ENCODE results near the gene GPX3. TPM values are rescaled to one million over a fixed set of nuclear protein-coding genes. Genes with fewer than 3 reads are reported as not detected.

The GPX3 gene, protein sequence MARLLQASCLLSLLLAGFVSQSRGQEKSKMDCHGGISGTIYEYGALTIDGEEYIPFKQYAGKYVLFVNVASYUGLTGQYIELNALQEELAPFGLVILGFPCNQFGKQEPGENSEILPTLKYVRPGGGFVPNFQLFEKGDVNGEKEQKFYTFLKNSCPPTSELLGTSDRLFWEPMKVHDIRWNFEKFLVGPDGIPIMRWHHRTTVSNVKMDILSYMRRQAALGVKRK
- total RNA-seq = 1.5 to 5.3 TPM (median 4.9 TPM) in 3 replicates
- long read RNA-seq, transcript GPX3-201 (5 exons, 1,636 nt) = major isoform, 12 of 13 reads
- long read RNA-seq, partial matches to known transcripts = 0 of 13 reads
- long read RNA-seq, other reads (novel, unspliced or antisense) = 1 of 13 reads

GRCh38 chr5:151020304-151021110, at the start of gene GPX3:
TSS of gene GPX3 (plus strand) at chr5:151020591. CDS start at chr5:151020655, 64 bp downstream.
- Mint-ChIP-seq H3K4me3 (ENCODE audit: unreplicated experiment) (peak within 1 kb of the TSS; percentile 69), H3K27ac (ENCODE audit: unreplicated experiment) (no peak within 1 kb of the TSS), H3K4me1 (ENCODE audit: low read depth) (peaks cover 20% of the 10 kb centered on the region), H3K9me3 (ENCODE audit: low read depth) (no peaks in the 10 kb centered on the region), H3K36me3 (ENCODE audit: low read depth) (no peaks in the 10 kb centered on the region), H3K27me3 (ENCODE audit: low read depth) (no peaks in the 10 kb centered on the region)
- DNase-seq (ENCODE audit: low spot score) = no peak
- TF ChIP-seq CTCF (IDR thresholded peaks at IDR 0.05) = no peak

DNA sequence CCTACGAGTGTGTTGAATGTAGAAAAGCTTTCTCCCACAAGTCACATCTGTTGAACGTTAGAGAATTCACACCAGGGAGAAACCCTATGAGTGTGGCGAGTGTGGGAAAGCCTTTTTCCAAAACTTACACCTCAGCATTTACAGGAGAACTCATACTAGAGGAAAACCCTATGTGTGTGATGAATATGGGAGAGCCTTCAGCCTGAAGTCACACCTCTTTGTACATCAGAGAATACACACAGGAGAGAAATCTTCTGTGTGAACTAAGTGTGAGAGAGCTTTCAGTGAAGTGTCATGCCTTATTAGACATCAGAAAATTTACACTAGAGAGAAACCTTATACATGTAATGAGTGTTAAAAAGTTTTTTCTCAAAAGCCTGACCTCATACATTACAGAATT, 41.8 kb upstream of the GPX3 start:
- H3K27ac Mint-ChIP-seq (ENCODE audit: unreplicated experiment) = no peak overlapping the region
- no peaks in the 10 kb centered on the region for H3K36me3 Mint-ChIP-seq (ENCODE audit: low read depth)
- peaks cover 53% of the 10 kb centered on the region for H3K9me3 Mint-ChIP-seq (ENCODE audit: low read depth)
- no peaks in the 10 kb centered on the region for H3K4me1 Mint-ChIP-seq (ENCODE audit: low read depth)
- DNase-seq (ENCODE audit: low spot score) = no peak
- no peak for TF ChIP-seq CTCF (IDR thresholded peaks at IDR 0.05)
- H3K4me3 Mint-ChIP-seq (ENCODE audit: unreplicated experiment) = no peak overlapping the region
- no peaks in the 10 kb centered on the region for H3K27me3 Mint-ChIP-seq (ENCODE audit: low read depth)

DNA sequence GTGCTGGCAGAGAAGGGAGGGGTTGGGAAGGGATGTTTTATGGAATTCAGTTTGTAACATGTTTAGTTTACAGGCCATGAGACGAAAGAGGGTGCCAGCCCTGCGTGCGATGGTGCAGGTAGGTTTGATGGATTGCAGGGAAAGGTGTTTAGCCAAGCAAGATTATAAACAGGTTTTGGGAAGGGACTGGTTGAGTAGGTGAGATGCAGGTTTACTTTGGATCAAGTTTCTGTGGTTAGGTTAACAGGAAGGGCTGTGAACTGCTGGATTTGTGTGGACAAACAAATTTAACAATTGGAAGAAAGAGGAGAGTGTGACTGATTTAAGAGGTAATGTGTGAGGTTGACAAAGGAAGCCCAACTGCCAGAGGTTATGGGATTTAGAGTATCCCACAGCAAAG, 32.6 kb upstream of the GPX3 start:
- no peak for TF ChIP-seq CTCF (IDR thresholded peaks at IDR 0.05)
- no peak for DNase-seq (ENCODE audit: low spot score)
- peaks cover 4% of the 10 kb centered on the region for H3K27me3 Mint-ChIP-seq (ENCODE audit: low read depth)

DNA sequence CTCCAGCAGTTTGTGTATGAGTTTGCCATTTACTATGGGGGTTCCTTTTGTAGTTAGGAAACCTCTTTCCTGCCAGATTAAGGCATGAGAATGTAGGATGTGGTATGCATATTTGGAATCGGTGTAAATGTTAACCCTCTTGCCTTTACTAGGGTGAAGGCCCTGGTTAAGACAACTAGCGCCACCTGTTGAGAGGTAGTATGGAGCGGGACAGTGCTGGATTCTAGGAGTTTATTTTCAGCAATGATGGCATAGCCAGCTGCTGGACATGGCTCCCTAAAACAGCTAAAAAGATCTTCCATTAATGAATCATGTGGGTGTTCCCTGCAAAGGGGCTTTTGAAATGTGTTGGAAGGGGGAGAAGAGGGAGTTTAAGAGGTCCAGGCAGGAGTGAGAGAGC, 30.7 kb upstream of the GPX3 start:
- no peak overlapping the region for H3K27ac Mint-ChIP-seq (ENCODE audit: unreplicated experiment)
- peaks cover 6% of the 10 kb centered on the region for H3K27me3 Mint-ChIP-seq (ENCODE audit: low read depth)
- no peak for DNase-seq (ENCODE audit: low spot score)
- peaks cover 13% of the 10 kb centered on the region for H3K9me3 Mint-ChIP-seq (ENCODE audit: low read depth)
- no peak overlapping the region for H3K4me3 Mint-ChIP-seq (ENCODE audit: unreplicated experiment)
- peak; percentile 26 for TF ChIP-seq CTCF (IDR thresholded peaks at IDR 0.05)
- peaks cover 5% of the 10 kb centered on the region for H3K36me3 Mint-ChIP-seq (ENCODE audit: low read depth)
- no peaks in the 10 kb centered on the region for H3K4me1 Mint-ChIP-seq (ENCODE audit: low read depth)

More for the DNA sequence above, 32.6 kb upstream of the GPX3 start:
- H3K27ac Mint-ChIP-seq (ENCODE audit: unreplicated experiment) = no peak overlapping the region
- H3K36me3 Mint-ChIP-seq (ENCODE audit: low read depth) = peaks cover 3% of the 10 kb centered on the region
- peaks cover 18% of the 10 kb centered on the region for H3K9me3 Mint-ChIP-seq (ENCODE audit: low read depth)
- no peaks in the 10 kb centered on the region for H3K4me1 Mint-ChIP-seq (ENCODE audit: low read depth)
- H3K4me3 Mint-ChIP-seq (ENCODE audit: unreplicated experiment) = no peak overlapping the region

DNA sequence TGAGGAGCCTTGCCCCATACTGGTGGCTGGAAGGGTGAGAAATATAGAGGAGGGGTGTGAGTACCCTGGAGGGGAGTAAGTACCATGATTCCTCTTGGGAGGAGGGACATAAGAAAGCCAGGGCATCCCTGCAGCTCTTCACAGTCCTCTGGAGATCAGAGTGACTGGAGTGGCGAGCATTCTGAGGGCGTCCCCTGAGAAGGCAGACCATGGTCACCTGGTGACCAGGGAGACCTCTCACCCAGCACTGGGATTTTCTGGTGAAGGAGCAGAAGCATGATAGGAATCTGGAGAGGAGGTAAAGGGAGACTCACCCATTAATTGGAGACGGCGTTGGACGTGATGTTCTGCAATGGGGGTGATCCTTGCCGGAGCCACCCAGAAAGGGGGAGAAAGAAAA, 27.7 kb upstream of the GPX3 start:
- Mint-ChIP-seq H3K9me3 (ENCODE audit: low read depth) (peaks cover 11% of the 10 kb centered on the region), H3K4me1 (ENCODE audit: low read depth) (no peaks in the 10 kb centered on the region), H3K27ac (ENCODE audit: unreplicated experiment) (no peak overlapping the region), H3K36me3 (ENCODE audit: low read depth) (peaks cover 5% of the 10 kb centered on the region), H3K27me3 (ENCODE audit: low read depth) (peaks cover 6% of the 10 kb centered on the region), H3K4me3 (ENCODE audit: unreplicated experiment) (no peak overlapping the region)
- DNase-seq (ENCODE audit: low spot score) = no peak
- TF ChIP-seq CTCF (IDR thresholded peaks at IDR 0.05) = no peak
